Activated CD4-positive, alpha-beta T cell treated with anti-CD3 and anti-CD28 coated beads, Interleukin-2, amount 10 ng/mL, durations not matched to agents 24 days and 14 days (primary cell): ENCODE results near the gene DCP1B. TPM values are rescaled to one million over a fixed set of nuclear protein-coding genes. Genes with fewer than 3 reads are reported as not detected.

Experiments used
- DNase-seq: peaks from one replicate; pipeline ENCODE4 v3.0.0; 2022
- H3K27ac Mint-ChIP-seq: one replicate; pipeline ENCODE4 v1.8.0; 2022; ENCODE audit warnings: mild to moderate bottlenecking, mixed read lengths
- H3K27me3 Mint-ChIP-seq: one replicate; pipeline ENCODE4 v1.8.0; 2022; ENCODE audit warnings: mixed read lengths
- H3K36me3 Mint-ChIP-seq: one replicate; pipeline ENCODE4 v1.8.0; 2022; ENCODE audit warnings: low read depth, mild to moderate bottlenecking, mixed read lengths
- H3K4me1 Mint-ChIP-seq: one replicate; pipeline ENCODE4 v1.8.0; 2021; ENCODE audit warnings: mixed read lengths
- H3K4me3 Mint-ChIP-seq: one replicate; pipeline ENCODE4 v1.8.0; 2022; ENCODE audit warnings: mild to moderate bottlenecking, moderate library complexity, mixed read lengths
- H3K9me3 Mint-ChIP-seq: one replicate; pipeline ENCODE4 v1.8.0; 2021; ENCODE audit warnings: mixed read lengths
- intact Hi-C: fragments of 100-400 bp; cut with micrococcal nuclease; formaldehyde crosslinking; loops from one replicate; pipeline ENCODE4 v1.15.1; 2023
- total RNA-seq: library from RNA; stranded (reverse); gene quantifications from 2 replicates; pipeline ENCODE4 v1.2.3, GENCODE V29; 2022

DCP1B gene
- total RNA-seq, 1 donor from 2014 or later: 9.9 TPM

DNA sequence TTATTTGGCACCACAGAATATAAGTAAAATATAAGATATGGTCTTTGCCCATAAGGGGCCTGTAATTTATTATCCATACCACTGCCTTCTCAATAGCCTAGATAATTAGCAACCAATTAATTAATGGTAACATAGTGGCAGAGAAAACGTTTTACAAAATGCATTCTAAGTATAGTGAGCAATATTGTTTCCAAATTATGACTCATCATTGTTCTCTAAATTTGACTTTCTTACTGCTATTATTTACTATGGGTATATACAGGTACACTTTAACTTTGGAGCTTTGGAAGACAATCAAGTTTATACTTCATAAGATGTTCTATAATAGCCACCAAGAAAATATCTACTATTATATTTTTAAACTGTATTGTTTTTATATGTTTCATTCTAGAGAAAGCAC, 26.7 kb downstream of the DCP1B start:
- no peaks in the 10 kb centered on the region for H3K27me3 Mint-ChIP-seq
- DNase-seq: no peak
- H3K9me3 Mint-ChIP-seq: no peaks in the 10 kb centered on the region
- H3K4me3 Mint-ChIP-seq: no peak overlapping the region
- intact Hi-C loops: no loop called here
- peaks cover 2% of the 10 kb centered on the region for H3K36me3 Mint-ChIP-seq
- no peaks in the 10 kb centered on the region for H3K4me1 Mint-ChIP-seq
- H3K27ac Mint-ChIP-seq: no peak overlapping the region

DNA sequence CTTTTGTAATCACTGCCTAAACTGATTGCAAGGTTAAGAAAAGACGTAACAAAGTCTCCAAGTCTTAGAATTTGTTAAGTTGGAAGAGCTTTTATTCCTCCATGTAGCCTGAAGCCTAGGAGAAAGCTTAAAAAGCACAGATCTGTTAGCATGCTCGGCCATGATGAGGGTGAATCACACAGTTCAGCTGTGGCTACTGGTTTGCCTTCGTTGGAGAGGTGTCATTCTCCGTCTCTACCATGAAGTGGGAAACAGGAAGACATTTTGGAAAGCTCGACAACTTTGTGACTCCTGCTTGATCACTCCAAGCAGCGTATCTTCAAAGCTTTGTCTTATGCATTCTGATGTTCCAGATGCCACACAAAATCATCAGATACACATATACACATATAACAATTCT, 27.1 kb downstream of the DCP1B start:
- H3K36me3 Mint-ChIP-seq: peaks cover 2% of the 10 kb centered on the region
- no peaks in the 10 kb centered on the region for H3K27me3 Mint-ChIP-seq
- intact Hi-C loops: no loop called here
- no peak for DNase-seq
- no peaks in the 10 kb centered on the region for H3K4me1 Mint-ChIP-seq
- H3K4me3 Mint-ChIP-seq: no peak overlapping the region
- H3K27ac Mint-ChIP-seq: no peak overlapping the region
- H3K9me3 Mint-ChIP-seq: no peaks in the 10 kb centered on the region

DNA sequence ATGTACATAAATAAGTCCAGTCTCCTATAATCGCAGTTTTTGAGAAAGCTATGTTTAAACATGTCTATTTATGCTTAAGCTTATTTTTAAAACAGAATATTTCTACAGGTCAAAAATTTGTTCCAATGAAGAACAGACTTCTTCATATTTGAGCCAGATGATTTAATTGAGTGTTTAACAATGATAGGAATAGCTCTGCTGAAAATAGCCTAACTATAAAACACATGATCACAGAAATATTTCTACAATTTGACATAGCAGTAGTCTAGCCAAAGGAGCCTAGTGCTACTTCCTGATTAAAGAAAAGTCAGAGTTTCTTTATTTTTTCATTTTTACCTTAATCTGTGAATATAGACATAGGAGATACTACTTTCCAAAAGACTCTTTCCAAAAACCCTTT, 29.4 kb downstream of the DCP1B start:
- no peak overlapping the region for H3K4me3 Mint-ChIP-seq
- no peak for DNase-seq
- no peaks in the 10 kb centered on the region for H3K9me3 Mint-ChIP-seq
- H3K4me1 Mint-ChIP-seq: no peaks in the 10 kb centered on the region
- peaks cover 2% of the 10 kb centered on the region for H3K36me3 Mint-ChIP-seq
- no peak overlapping the region for H3K27ac Mint-ChIP-seq
- no peaks in the 10 kb centered on the region for H3K27me3 Mint-ChIP-seq
- intact Hi-C loops: no loop called here

DNA sequence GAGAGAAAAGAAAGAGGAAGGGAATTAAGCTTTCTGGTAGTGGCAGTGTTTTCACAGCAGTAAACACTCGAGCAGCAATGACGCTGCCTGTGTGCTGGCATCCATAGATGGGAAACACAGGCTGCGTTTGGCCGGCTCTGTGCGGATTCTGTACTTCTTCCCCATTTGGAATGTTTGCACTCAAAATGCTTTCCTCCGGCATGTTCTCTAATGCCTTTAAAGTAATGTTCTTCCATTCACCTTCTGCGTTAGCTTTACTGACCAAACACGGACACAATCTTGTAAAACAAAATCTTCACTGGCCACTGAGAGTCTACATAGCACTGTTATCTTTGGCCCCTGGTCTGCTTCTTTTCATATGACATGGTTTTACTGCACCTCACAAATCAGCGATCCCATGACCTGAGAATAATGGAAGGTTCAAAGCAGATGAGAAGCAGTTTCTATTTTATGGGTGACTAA, 31.4 kb downstream of the DCP1B start:
- intact Hi-C loops: no loop called here
- Mint-ChIP-seq H3K4me1 (no peaks in the 10 kb centered on the region), H3K27me3 (no peaks in the 10 kb centered on the region), H3K9me3 (no peaks in the 10 kb centered on the region), H3K27ac (no peak overlapping the region), H3K4me3 (no peak overlapping the region), H3K36me3 (no peaks in the 10 kb centered on the region)
- no peak for DNase-seq

DNA sequence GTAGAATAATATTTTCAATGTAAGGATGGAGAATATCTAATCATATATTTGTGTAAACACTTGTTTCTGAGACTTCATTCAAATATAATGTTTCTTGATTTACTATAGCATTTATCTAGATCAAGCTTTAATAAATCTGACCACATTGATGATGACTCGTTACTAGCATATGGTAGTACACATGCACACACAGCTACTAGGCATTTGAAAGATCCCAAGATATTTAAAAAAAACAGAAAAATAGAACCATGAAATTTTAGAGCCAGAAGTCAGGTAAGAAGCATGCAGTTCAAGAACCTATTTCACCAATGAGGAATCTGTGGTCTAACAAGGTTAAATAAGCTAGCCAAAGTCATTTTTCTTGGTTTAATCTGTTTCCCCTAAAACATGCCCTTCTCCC, 32.0 kb downstream of the DCP1B start:
- no peaks in the 10 kb centered on the region for H3K4me1 Mint-ChIP-seq
- no peak overlapping the region for H3K4me3 Mint-ChIP-seq
- no peaks in the 10 kb centered on the region for H3K27me3 Mint-ChIP-seq
- no peak overlapping the region for H3K27ac Mint-ChIP-seq
- no peaks in the 10 kb centered on the region for H3K9me3 Mint-ChIP-seq
- DNase-seq: no peak
- H3K36me3 Mint-ChIP-seq: no peaks in the 10 kb centered on the region
- intact Hi-C loops: no loop called here

DNA sequence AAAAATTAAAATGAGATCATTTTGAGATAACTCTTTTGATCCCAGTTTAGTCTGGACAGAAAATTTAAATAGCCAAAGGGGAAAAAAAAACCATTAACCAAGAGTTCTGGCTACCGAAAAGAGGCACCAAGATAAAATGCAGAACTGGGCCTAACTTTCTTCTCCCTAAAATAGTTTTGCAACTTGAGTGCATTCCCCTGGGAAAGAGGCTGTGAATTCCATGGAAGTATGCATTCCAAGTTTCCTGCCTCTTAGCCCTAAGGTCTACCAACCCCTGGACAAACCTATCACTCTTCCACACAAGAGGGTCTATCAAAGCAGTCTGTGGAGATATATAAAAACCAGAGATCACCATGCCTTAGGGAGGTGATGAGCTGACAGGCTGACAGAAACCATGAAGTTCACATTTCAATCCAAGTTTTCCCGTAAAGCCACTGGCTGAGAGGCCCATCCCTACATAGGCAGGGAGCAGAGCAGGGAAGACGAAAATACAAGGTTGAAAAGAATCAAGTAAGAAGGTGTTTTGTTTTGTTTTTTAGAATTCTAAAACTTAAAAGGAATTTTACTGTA, 33.8 kb downstream of the DCP1B start:
- Mint-ChIP-seq H3K36me3 (peaks cover 2% of the 10 kb centered on the region), H3K4me3 (no peak overlapping the region), H3K9me3 (no peaks in the 10 kb centered on the region), H3K27ac (no peak overlapping the region), H3K4me1 (no peaks in the 10 kb centered on the region), H3K27me3 (no peaks in the 10 kb centered on the region)
- intact Hi-C loops: no loop called here
- DNase-seq: no peak

DNA sequence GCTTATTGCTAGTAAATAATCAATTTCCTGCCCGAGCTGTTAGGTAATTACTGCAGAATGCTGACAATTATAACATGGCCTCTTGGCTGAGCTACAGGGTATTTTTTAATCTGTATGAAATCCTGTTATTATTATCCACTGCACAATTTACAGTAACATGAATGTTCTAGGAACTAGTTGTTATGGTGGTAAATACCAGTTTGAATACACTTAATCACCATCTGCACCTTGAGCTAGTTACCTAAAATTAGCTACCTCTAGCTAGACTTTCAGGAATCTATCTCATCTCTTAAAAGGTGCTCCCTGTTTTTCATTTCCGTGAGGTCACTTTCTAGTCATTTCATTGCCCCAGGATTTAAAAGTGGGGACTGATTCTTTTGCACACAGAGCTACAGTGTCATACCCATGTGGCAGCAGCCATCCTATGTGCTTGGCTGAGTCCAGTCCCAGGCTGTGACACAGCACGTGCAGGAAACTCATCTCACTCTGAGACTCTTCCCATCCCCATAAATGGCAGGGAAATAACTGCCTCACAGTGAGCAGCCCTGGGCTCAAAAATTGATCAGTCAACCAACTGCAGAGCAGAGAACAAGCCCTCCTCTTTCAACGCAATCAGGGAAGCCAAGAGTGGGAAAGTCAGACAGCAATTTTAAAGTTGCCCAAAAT, 37.6 kb downstream of the DCP1B start:
- Mint-ChIP-seq H3K9me3 (no peaks in the 10 kb centered on the region), H3K27ac (no peak overlapping the region), H3K4me3 (no peak overlapping the region), H3K27me3 (no peaks in the 10 kb centered on the region), H3K36me3 (peaks cover 10% of the 10 kb centered on the region), H3K4me1 (peaks cover 4% of the 10 kb centered on the region)
- intact Hi-C loops: no loop called here
- no peak for DNase-seq

DNA sequence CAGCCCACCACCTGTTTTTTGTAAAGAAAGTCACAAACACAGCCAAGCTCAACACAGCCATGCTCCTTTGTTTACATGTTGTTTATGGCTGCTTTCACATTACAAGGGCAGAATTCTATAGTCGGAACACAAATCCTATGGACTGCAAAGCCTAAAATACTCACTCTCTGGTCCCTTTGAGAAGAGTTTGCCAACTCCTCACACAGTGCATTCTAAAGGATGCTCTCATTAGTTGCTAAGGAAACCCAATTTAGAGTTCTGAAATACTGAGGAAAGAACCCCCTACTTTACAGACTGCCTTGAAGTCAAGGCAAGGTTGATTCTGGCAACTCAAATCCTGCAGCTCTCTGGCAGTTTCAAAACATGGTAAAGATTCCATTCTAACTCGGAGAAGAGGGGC, 38.3 kb downstream of the DCP1B start:
- no peak overlapping the region for H3K4me3 Mint-ChIP-seq
- DNase-seq: no peak
- intact Hi-C loops: no loop called here
- peaks cover 11% of the 10 kb centered on the region for H3K36me3 Mint-ChIP-seq
- H3K27ac Mint-ChIP-seq: no peak overlapping the region
- no peaks in the 10 kb centered on the region for H3K27me3 Mint-ChIP-seq
- peaks cover 4% of the 10 kb centered on the region for H3K4me1 Mint-ChIP-seq
- no peaks in the 10 kb centered on the region for H3K9me3 Mint-ChIP-seq

DNA sequence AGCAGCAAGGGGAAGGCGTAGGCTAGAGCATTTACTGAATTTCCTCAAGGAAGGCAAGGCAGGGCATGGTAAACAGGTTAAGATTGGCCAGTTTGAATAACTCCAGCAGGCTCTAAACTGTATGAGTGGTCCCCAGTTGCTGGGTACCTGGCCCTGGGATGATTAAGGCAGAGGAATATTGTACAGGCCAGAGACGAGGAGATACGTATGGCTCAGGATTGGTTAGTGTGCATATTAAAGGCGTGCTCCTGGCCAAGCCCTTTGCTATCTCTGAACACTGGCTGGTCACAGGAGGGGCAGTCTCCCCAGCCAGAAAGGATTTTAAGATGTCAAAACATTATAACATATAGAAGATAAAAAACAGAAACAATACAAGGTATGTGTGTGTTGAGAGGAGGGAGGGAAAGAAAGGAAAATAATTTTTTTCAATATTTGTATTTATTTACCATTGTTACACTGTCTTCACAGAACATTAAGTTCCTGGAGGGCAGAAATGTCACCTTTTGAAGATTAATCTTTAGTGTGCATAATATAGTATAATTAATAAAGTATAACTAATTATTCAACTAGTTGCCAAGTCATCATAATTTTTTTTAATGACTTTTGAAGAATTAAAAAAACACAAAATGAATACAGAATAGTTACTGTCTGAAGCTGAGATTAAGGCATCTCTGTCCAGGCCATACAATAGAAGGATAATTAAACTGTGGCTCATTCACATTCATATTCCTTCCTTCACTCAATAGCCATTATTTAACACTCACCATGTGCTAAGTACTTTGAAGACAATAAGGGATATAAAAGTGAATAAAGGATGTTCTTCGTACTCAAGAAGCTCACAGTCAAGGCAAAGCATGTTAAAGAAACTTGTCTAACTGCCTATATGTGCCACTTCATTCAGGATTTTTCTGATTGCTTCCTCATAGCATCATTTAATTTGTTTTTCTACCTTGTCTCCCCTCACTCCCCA, 41.9 kb downstream of the DCP1B start:
- no peaks in the 10 kb centered on the region for H3K27me3 Mint-ChIP-seq
- peaks cover 4% of the 10 kb centered on the region for H3K4me1 Mint-ChIP-seq
- intact Hi-C loops: no loop called here
- no peak for DNase-seq
- no peaks in the 10 kb centered on the region for H3K9me3 Mint-ChIP-seq
- peaks cover 16% of the 10 kb centered on the region for H3K36me3 Mint-ChIP-seq
- no peak overlapping the region for H3K4me3 Mint-ChIP-seq
- no peak overlapping the region for H3K27ac Mint-ChIP-seq

DNA sequence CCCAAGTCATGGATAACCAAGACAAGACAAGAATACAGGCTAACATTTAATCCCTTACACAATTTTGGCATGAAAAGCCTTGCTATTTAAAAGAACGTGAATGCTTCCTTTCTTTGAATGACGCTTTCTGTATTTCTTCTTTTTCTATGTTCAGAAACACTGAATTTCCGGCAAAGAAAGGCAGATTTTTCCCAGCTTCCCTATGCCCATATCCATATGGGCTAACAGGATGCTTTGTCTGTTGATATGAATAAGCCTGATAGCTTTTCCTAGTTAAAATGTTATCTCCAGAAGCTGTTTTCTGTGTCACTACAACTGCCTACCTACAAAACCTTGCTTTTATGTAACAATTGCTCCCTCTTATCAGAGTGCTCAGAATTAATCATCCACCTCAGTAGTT, 47.5 kb downstream of the DCP1B start:
- intact Hi-C loops: no loop called here
- Mint-ChIP-seq H3K27ac (no peak overlapping the region), H3K36me3 (peaks cover 24% of the 10 kb centered on the region), H3K27me3 (no peaks in the 10 kb centered on the region), H3K9me3 (no peaks in the 10 kb centered on the region), H3K4me1 (no peaks in the 10 kb centered on the region), H3K4me3 (no peak overlapping the region)
- DNase-seq: no peak

DNA sequence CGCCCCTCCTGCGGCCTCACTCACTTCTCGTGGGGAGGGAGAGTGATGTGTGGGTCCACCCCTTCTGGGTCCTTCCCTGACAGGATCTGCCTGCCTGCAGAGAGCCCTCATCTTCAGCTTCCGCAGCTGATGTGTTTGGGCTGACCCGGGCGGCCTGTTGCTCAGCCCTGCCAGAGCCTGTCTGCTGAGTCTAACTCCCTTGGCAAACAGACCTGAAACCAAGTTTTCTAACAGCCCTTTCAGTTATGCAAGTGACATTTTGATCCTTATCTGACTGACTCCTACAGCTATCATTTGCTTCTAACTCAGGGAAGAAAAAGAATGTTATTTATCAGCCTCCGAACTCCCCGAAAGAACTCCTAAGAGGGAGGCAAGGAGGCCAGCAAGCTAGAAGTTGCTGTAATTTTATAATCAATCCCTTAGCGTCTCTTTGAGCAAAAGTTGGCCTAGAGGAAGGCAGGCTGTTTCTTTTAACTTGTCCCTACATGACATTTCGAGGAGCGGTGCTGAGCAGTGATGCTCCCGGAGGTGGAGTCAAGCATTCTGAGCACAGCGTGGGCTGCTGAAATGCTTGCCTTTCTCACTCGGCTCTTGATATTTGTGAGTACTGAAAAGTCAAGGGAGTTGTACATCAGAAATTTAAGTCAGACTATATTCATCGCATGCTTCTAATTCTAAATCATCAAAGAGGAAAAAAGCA, 54.3 kb downstream of the DCP1B start:
- no peaks in the 10 kb centered on the region for H3K27me3 Mint-ChIP-seq
- H3K9me3 Mint-ChIP-seq: no peaks in the 10 kb centered on the region
- intact Hi-C loops: no loop called here
- no peaks in the 10 kb centered on the region for H3K4me1 Mint-ChIP-seq
- peaks cover 43% of the 10 kb centered on the region for H3K36me3 Mint-ChIP-seq
- no peak overlapping the region for H3K27ac Mint-ChIP-seq
- no peak overlapping the region for H3K4me3 Mint-ChIP-seq
- DNase-seq: no peak

DNA sequence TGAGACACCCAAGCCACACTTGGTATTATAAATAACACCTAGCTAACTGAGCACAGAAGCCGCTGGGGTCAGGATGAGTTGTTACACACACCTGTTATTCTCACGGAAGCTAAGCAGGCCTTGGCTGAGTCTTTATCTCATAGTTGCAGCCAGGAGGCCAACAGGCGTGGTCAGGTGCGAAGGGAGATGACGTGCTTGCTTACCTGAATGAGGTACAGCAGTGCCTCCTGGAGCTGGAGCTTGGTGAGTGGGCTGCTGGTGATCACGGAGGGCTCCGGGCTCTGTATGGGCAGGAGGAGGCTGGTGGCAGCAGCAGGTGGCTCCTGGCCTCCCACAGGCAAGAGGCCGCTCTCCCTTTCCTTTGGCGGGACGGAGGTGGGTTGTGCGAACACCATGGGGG, 55.4 kb downstream of the DCP1B start:
- H3K27ac Mint-ChIP-seq: no peak overlapping the region
- no peaks in the 10 kb centered on the region for H3K9me3 Mint-ChIP-seq
- H3K4me3 Mint-ChIP-seq: no peak overlapping the region
- H3K36me3 Mint-ChIP-seq: peaks cover 49% of the 10 kb centered on the region
- H3K27me3 Mint-ChIP-seq: no peaks in the 10 kb centered on the region
- no peak for DNase-seq
- H3K4me1 Mint-ChIP-seq: no peaks in the 10 kb centered on the region
- intact Hi-C loops: no loop called here

DNA sequence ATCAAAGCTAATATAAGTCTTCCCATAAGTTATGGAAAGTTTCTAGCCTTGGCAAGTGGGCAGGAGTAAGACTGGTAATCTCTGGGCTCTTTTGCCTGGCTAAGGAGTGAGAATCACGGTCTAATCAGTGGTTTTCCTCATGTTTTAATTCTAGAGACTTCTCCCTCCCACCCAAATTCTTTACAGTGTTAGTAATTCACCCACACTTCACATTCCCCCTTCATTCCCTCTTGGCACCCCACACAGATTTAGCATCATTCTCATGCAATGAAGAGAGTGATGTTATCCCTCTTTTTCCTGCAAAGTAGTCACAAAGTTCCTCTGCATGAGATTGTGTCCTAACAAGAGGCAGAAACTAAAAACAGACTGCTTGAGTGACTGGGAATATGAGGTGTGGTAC, 57.2 kb downstream of the DCP1B start:
- Mint-ChIP-seq H3K36me3 (peaks cover 39% of the 10 kb centered on the region), H3K27ac (no peak overlapping the region)
- intact Hi-C loops: no loop called here

DNA sequence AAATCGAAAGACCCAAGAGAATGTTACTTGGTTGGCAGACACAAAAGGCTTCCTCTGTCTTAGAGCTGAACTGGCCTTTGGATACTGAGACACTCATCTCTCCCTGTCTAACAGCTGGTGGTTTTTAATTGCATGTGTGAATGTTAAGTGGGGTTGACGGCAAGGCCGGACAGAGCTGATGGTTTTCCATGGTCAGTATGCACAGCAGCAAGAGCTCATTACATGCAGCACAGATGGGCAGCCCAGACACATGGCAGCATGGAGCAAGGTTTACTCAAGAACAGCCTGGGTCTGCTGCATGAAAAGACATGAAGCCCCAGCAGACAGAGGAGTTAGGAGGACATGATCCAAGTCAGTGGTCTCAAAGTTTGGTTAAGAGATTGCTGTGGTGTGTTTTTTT, 58.0 kb downstream of the DCP1B start:
- no peak overlapping the region for H3K4me3 Mint-ChIP-seq
- no peaks in the 10 kb centered on the region for H3K4me1 Mint-ChIP-seq

More for the DNA sequence above, 57.2 kb downstream of the DCP1B start:
- Mint-ChIP-seq H3K27me3 (no peaks in the 10 kb centered on the region), H3K4me1 (no peaks in the 10 kb centered on the region), H3K4me3 (no peak overlapping the region), H3K9me3 (no peaks in the 10 kb centered on the region)
- no peak for DNase-seq

More for the DNA sequence above, 58.0 kb downstream of the DCP1B start:
- Mint-ChIP-seq H3K9me3 (no peaks in the 10 kb centered on the region), H3K27me3 (no peaks in the 10 kb centered on the region), H3K36me3 (peaks cover 35% of the 10 kb centered on the region), H3K27ac (no peak overlapping the region)
- DNase-seq: no peak
- intact Hi-C loops: no loop called here
